Ascending aorta (tissue), 2 donors: Measurements from ENCODE around the gene TOM1. TPM values are rescaled to one million over a fixed set of nuclear protein-coding genes. Genes with fewer than 3 reads are reported as not detected.

ENCODE experiments used
- DNase-seq, 2 donors: peaks; one replicate each; pipeline ENCODE4 v3.0.0-alpha.2; 2019; ENCODE audit warnings: low spot score in 2 of 2
- H3K27ac ChIP-seq, 2 donors: fragments of 200-600 bp; sonication (generic); one replicate each; pipeline ENCODE4 v1.5.1; 2016 to 2017; ENCODE audit warnings: mild to moderate bottlenecking in 1 of 2
- H3K27me3 ChIP-seq: fragments of 200-600 bp; sonication (generic); one replicate; pipeline ENCODE4 v1.5.1; 2017
- H3K36me3 ChIP-seq, 2 donors: fragments of 200-600 bp; sonication (generic); one replicate each; pipeline ENCODE4 v1.5.1; 2016
- H3K4me1 ChIP-seq, 2 donors: fragments of 200-600 bp; sonication (generic); one replicate each; pipeline ENCODE4 v1.5.1; 2016 to 2017; ENCODE audit warnings: mild to moderate bottlenecking in 1 of 2
- H3K4me3 ChIP-seq, 2 donors: fragments of 200-600 bp; sonication (generic); one replicate each; pipeline ENCODE4 v1.5.1; 2016 to 2017; ENCODE audit warnings: mild to moderate bottlenecking in 1 of 2
- H3K9me3 ChIP-seq, 2 donors: fragments of 200-600 bp; sonication (generic); one replicate each; pipeline ENCODE4 v1.5.1; 2016
- CTCF ChIP-seq, 3 experiments: fragments of 200-600 bp in 2 of 3; fragments of 450-650 bp in 1 of 3; sonication (generic) in 2 of 3; IDR thresholded peaks; one replicate each; pipeline ENCODE4 v1.5.1; 2016 to 2019; ENCODE audit warnings: antibody characterized with exemption in 3 of 3, mild to moderate bottlenecking in 1 of 3, moderate library complexity in 1 of 3
- intact Hi-C: fragments of 100-400 bp; cut with DNase I; formaldehyde crosslinking; loops from one replicate; pipeline ENCODE4 v1.15.1; 2023
- total RNA-seq: library from RNA; depleted of rRNA; stranded (reverse); fragments of >200 nt; gene quantifications from one replicate; pipeline ENCODE4 v1.1.0, GENCODE V29; 2016

Gene TOM1
- total RNA-seq, 1 donor from 2014 or later, result 84.4 TPM

DNA sequence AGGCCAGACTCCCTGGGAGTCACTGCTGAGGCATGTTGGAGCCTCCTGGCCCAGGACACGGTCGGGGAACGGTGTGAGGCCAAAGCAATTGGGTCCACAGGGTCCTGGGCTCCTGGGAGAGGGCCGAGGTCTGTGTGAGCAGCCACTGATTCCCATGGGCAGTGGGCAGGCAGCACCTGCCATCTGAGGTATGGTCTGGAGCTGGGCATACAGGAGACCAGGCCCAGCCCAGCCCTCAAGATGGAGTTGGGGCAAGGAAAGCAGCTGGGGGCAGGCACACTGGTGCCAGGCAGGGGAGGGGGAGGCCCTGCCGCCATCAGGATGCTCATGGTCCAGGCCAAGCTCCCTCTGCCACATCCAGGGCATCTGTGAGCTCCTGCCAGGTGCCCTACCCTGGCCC lies 49.0 kb downstream of the TOM1 start:
- TF ChIP-seq CTCF (IDR thresholded peaks at IDR 0.05), result no peak
- no peak for DNase-seq

GRCh38 chr22:35349368-35349703 lies 49.6 kb downstream of the TOM1 start:
- Histone ChIP-seq H3K27ac (no peak overlapping the region), H3K4me1 (peaks cover 0 to 25% of the 10 kb centered on the region in 2 donors), H3K4me3 (no peak overlapping the region), H3K36me3 (peaks cover 17 to 38% of the 10 kb centered on the region in 2 donors), H3K27me3 (no peaks in the 10 kb centered on the region), H3K9me3 (no peaks in the 10 kb centered on the region)
- no peak for TF ChIP-seq CTCF (IDR thresholded peaks at IDR 0.05)
- DNase-seq, result no peak
- intact Hi-C loops, result no loop called here

More for the DNA sequence above, 49.0 kb downstream of the TOM1 start:
- peaks cover 0 to 25% of the 10 kb centered on the region in 2 donors for H3K4me1 ChIP-seq
- no peaks in the 10 kb centered on the region for H3K27me3 ChIP-seq
- H3K9me3 ChIP-seq, result no peaks in the 10 kb centered on the region
- no peak overlapping the region for H3K4me3 ChIP-seq
- H3K36me3 ChIP-seq, result peaks cover 17 to 44% of the 10 kb centered on the region in 2 donors
- H3K27ac ChIP-seq, result no peak overlapping the region
- intact Hi-C loops, result no loop called here

DNA sequence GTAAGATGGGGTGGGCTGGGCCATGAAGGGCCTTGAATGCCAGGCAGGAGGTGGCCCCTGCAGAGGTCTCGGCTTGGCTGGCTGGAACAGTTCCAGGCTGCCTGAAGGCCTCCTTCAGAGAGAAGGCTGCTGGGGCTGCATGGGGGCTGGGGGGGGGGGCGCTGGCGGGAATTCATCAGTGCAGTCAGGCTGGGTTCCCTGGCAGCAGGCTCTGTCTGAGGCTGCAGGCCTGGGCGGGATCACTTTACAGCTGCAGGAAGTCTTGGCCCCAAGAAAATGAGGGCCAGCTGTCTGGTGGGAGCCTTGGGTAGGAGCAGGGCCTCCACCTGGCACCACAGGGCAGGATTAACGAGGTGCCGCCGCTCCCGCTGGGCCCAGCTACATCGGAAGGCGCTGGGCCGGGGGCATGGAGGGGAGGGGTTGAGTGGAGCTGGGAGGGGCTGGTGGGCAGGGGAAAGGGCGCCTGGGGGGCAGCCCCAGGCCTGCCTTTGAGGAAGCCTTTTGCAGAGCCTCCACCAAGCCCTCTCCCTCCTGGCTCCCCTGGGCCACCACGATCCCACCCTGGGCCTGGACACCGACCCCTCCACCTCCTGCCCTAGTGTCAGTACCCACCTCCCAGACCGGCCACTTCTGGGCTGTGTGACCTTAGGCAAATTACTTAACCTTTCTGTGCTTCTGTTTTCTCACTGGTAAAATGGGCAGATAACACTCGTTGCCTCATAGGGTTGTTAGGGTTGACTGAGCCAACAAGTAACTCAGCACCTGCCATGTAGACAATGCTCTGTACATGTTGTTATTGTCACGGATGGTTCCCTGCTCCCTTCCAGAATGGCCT lies 50.2 kb downstream of the TOM1 start:
- no peaks in the 10 kb centered on the region for H3K9me3 ChIP-seq
- no peak for DNase-seq
- H3K27ac ChIP-seq, result peak overlapping the region; percentile 70 to 84
- peak overlapping the region in 1 of 2 donors; percentile 74 for H3K4me3 ChIP-seq
- H3K4me1 ChIP-seq, result peaks cover 0 to 25% of the 10 kb centered on the region in 2 donors
- no peaks in the 10 kb centered on the region for H3K27me3 ChIP-seq
- peaks cover 17 to 32% of the 10 kb centered on the region in 2 donors for H3K36me3 ChIP-seq
- intact Hi-C loops, result loop anchor here (1.0 to 2.0 kb wide), 6 partner anchors 31 to 775 kb away; partner anchors contain the start of genes HMOX1, MCM5 and RASD2
- no peak for TF ChIP-seq CTCF (IDR thresholded peaks at IDR 0.05)

GRCh38 chr22:35350539-35351503 lies 51.1 kb downstream of the TOM1 start:
- Histone ChIP-seq H3K9me3 (no peaks in the 10 kb centered on the region), H3K36me3 (peaks cover 17 to 23% of the 10 kb centered on the region in 2 donors), H3K27me3 (no peaks in the 10 kb centered on the region), H3K4me3 (peak overlapping the region; percentile 53 to 74), H3K27ac (peak overlapping the region; percentile 81 to 84), H3K4me1 (peaks cover 0 to 25% of the 10 kb centered on the region in 2 donors)
- TF ChIP-seq CTCF (IDR thresholded peaks at IDR 0.05), result peak; percentile 91 to 97 (median 93)
- intact Hi-C loops, result loop anchor here (1.0 to 2.0 kb wide), 6 partner anchors 30 to 774 kb away; partner anchors contain the start of genes HMOX1, MCM5 and RASD2
- peak; percentile 77 to 96 for DNase-seq
